AG10803 (cell line): Measurements from ENCODE around the gene MYO3A.

Source experiments
- DNase-seq: peaks from one replicate; pipeline ENCODE4 v3.0.0; 2010; ENCODE audit warnings: low read depth
- H3K4me3 ChIP-seq: 2 replicates; pipeline ENCODE4 v1.5.1; 2011; ENCODE audit warnings: mild to moderate bottlenecking, low read length, control low read depth
- TF ChIP-seq, protein P1 (sequence below): conservative IDR thresholded peaks from 2 replicates; pipeline ENCODE4 v1.5.1; 2011; ENCODE audit warnings: mild to moderate bottlenecking, low read length, control low read depth, inconsistent platforms

Gene MYO3A, protein sequence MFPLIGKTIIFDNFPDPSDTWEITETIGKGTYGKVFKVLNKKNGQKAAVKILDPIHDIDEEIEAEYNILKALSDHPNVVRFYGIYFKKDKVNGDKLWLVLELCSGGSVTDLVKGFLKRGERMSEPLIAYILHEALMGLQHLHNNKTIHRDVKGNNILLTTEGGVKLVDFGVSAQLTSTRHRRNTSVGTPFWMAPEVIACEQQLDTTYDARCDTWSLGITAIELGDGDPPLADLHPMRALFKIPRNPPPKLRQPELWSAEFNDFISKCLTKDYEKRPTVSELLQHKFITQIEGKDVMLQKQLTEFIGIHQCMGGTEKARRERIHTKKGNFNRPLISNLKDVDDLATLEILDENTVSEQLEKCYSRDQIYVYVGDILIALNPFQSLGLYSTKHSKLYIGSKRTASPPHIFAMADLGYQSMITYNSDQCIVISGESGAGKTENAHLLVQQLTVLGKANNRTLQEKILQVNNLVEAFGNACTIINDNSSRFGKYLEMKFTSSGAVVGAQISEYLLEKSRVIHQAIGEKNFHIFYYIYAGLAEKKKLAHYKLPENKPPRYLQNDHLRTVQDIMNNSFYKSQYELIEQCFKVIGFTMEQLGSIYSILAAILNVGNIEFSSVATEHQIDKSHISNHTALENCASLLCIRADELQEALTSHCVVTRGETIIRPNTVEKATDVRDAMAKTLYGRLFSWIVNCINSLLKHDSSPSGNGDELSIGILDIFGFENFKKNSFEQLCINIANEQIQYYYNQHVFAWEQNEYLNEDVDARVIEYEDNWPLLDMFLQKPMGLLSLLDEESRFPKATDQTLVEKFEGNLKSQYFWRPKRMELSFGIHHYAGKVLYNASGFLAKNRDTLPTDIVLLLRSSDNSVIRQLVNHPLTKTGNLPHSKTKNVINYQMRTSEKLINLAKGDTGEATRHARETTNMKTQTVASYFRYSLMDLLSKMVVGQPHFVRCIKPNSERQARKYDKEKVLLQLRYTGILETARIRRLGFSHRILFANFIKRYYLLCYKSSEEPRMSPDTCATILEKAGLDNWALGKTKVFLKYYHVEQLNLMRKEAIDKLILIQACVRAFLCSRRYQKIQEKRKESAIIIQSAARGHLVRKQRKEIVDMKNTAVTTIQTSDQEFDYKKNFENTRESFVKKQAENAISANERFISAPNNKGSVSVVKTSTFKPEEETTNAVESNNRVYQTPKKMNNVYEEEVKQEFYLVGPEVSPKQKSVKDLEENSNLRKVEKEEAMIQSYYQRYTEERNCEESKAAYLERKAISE (N-terminal part only)

DNA sequence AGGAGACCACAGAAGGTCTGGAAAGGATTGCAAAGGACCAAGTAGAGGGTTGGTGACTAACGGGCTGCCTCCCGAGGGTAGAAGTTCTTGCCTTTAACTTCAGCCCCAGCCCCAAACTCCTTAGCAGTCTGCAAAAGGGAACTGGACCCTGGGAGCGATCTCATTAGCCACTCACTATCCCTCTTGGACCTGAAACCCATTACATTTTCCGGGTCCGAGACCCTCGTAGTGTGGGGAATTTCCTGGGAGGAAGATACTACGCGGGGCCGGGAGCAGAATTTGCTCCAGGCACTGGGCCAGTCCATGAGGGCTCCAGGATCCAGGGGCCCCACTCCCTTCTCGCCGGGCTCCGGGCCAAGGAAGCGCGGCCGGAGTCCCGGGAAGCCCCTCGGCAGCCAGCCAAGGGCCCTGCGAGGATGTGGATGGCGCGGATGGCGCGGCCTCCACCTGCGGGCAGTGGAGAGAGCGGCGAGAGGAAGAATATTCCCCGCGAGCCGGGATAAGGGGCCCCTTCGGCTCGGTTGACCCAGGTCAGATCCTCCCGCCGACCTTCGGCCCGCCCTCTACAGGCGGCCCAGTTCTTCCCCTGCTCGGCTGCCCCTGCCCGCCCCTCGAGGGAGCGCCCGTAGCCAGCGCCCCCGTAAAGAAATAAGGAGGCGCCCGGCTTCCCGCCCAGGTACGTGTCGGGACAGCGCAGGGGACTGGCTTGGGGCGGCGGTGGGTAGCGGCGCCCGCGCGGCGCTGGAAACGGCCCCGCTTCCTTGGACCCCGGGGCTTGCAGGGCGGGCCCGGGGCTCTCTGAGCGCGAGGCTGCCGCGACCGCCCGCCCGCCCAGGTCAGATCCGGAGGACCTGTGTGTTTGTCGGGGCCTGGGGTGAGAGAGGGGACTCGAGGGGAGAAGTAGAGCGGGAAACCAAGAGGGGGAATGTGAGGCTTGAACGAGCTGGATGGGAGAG lies at the start of gene MYO3A:
Gene MYO3A, plus strand, starts transcription at position 577 of the 956 bp plus-strand sequence. CDS start 17,882 bp downstream, outside the sequence.
- TF ChIP-seq, protein P1, sequence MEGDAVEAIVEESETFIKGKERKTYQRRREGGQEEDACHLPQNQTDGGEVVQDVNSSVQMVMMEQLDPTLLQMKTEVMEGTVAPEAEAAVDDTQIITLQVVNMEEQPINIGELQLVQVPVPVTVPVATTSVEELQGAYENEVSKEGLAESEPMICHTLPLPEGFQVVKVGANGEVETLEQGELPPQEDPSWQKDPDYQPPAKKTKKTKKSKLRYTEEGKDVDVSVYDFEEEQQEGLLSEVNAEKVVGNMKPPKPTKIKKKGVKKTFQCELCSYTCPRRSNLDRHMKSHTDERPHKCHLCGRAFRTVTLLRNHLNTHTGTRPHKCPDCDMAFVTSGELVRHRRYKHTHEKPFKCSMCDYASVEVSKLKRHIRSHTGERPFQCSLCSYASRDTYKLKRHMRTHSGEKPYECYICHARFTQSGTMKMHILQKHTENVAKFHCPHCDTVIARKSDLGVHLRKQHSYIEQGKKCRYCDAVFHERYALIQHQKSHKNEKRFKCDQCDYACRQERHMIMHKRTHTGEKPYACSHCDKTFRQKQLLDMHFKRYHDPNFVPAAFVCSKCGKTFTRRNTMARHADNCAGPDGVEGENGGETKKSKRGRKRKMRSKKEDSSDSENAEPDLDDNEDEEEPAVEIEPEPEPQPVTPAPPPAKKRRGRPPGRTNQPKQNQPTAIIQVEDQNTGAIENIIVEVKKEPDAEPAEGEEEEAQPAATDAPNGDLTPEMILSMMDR: no peak
- H3K4me3 ChIP-seq: no peak within 1 kb of the TSS

DNA sequence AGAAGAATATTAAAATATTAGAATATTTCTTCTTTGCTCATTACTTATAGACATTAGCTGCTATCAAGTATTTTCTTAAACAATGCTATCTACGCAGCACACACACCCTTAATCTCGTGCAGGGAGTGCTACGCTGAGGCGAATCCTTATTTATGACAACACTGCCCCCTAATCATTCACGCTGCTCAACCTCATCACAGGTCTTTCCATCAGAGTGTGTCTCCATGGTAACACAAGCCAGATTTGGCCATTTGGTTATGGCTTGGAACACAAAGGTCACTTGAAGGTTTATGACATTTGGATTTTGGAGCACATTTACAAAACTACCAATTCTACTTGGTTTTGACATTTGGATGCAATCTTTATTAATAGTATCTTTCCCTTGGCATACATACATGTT lies 45.4 kb upstream of the MYO3A start:
- DNase-seq: no peak
- H3K4me3 ChIP-seq: no peak overlapping the region
- TF ChIP-seq, protein P1: no peak

More for the DNA sequence above, at the start of gene MYO3A:
- no peak for DNase-seq

DNA sequence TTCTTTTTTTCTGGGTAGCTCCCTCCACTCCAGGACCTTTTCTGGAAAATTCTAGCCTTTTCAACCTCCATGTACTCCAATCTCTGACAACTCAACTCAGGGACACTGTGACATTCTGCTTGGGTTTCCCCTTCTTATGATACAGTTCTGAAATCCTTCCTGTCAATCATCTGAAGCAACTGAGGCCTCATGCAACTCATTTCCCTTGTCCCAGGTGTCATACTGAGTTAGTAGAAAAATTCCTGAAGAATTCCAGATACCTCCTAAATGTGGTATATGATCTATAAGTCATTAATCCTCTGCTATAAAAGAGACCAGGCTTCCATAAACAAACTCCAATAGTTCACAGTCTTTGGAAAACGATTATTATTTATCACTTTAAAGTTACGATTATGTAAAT lies 43.0 kb upstream of the MYO3A start:
- no peak for DNase-seq
- TF ChIP-seq, protein P1: no peak
- H3K4me3 ChIP-seq: no peak overlapping the region

DNA sequence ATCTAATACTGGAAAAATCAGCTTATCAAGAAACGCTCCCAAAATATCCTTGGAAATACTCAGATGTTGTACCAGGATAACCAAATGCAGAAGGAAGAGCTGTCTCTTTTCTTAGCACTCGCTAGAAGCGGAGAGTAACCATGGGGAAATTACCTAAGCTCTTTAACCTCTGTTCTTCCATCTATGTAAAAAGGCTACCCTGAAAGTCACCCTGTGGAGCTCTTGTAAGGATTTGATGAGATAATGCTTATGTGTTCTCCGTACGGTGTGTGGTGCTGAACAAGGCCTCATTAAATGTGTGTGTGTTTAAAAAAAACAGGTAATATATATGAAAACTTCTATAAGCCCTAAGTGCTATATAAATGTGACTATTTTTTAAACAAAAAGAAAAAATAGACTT lies 38.2 kb upstream of the MYO3A start:
- DNase-seq: no peak
- TF ChIP-seq, protein P1: no peak
- no peak overlapping the region for H3K4me3 ChIP-seq

DNA sequence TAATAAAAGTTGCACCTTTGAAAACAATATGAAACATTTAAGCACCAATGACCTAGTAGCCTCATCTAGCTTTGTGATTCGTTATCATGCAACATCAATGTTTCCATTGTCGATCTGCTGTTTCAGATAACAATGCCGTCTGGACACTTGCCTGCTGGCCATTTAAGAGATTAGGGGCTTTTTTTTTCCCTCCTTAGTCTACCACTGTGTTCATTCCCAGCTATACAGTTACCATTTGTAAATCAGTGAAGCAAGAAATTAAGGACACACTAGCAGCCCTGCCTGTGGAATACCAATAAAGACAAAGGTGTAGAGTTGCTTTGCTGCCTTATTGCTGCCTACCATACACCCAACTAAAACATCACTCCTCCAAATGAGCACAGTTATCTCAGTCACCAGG lies 37.6 kb upstream of the MYO3A start:
- DNase-seq: no peak
- TF ChIP-seq, protein P1: no peak
- H3K4me3 ChIP-seq: no peak overlapping the region

DNA sequence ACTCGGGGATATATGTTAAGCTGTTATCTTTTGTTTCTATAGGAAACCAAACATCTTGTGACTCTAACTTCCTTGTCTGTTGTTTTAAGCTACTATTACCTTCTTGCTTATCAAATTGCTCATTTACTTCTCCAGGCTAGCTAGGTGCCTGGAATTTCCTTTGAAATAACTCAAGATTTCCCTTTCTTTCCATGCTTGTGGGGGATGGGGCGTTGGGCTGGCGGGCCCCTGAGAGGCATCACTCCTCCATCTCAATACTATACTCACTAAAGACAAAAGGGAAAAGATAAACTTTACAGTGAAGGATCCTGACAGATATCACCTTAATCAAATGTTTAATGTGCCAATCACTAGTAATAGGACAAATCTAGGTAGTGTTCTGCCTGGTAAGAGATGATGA lies 34.7 kb upstream of the MYO3A start:
- DNase-seq: no peak
- H3K4me3 ChIP-seq: no peak overlapping the region
- TF ChIP-seq, protein P1: no peak
